K562 (cell line): ENCODE data around the gene PLEKHF1. TPM values are rescaled to one million over a fixed set of nuclear protein-coding genes. Genes with fewer than 3 reads are reported as not detected.

ENCODE experiments used
- ARHGAP35 ChIP-seq: fragments of 450-650 bp; IDR thresholded peaks from 2 replicates; pipeline ENCODE4 v1.6.1; 2018; ENCODE audit not compliant: partially characterized antibody
- CXXC5 ChIP-seq: fragments of 250-450 bp; sonication (Bioruptor Pico); IDR thresholded peaks from 2 replicates; pipeline ENCODE4 v1.8.0; 2022; ENCODE audit warnings: inconsistent platforms, mild to moderate bottlenecking, moderate library complexity
- GABPB2 ChIP-seq: fragments of 250-450 bp; sonication (Bioruptor Pico); conservative IDR thresholded peaks from 2 replicates; pipeline ENCODE4 v1.5.1; 2021; ENCODE audit warnings: mild to moderate bottlenecking
- KDM4B ChIP-seq, 2 experiments: fragments of 450-650 bp in 1 of 2; sonication (generic) in 1 of 2; IDR thresholded peaks; 2 replicates each; pipeline ENCODE4 v1.6.1; 2016 to 2017; ENCODE audit warnings: borderline replicate concordance in 2 of 2, antibody characterized with exemption in 1 of 2, low read depth in 1 of 2, mild to moderate bottlenecking in 1 of 2
- MCM7 ChIP-seq, 2 experiments: fragments of 450-650 bp; IDR thresholded peaks; 2 replicates each; pipeline ENCODE4 v1.6.1; 2016 to 2018
- NBN ChIP-seq: fragments of 450-650 bp; IDR thresholded peaks from 2 replicates; pipeline ENCODE4 v1.6.1; 2016; ENCODE audit warnings: low read depth, mild to moderate bottlenecking
- NFIC ChIP-seq: fragments of 450-650 bp; IDR thresholded peaks from 2 replicates; pipeline ENCODE4 v1.6.1; 2017; ENCODE audit warnings: mild to moderate bottlenecking, inconsistent platforms
- POLR3A ChIP-seq: IDR thresholded peaks from 2 replicates; pipeline ENCODE4 v1.6.1; 2011; ENCODE audit warnings: borderline replicate concordance, mild to moderate bottlenecking, moderate library complexity; ENCODE audit not compliant: insufficient read length, insufficient read depth; ENCODE audit errors: extremely low read depth
- RBM22 ChIP-seq: fragments of 200-400 bp; formaldehyde crosslinking; IDR thresholded peaks from 2 replicates; pipeline ENCODE4 v1.6.1; 2018; ENCODE audit warnings: low read length, low read depth; ENCODE audit not compliant: poor library complexity, severe bottlenecking
- RCOR1 ChIP-seq, 2 experiments: IDR thresholded peaks; 2 replicates each; pipeline ENCODE4 v1.6.1; 2012; ENCODE audit warnings: low read depth in 2 of 2, low read length in 2 of 2, borderline replicate concordance in 1 of 2, improper control_type of control experiment in 1 of 2
- SMAD4 ChIP-seq: fragments of 250-450 bp; sonication (Bioruptor Pico); conservative IDR thresholded peaks from 2 replicates; pipeline ENCODE4 v1.8.0; 2021; ENCODE audit warnings: inconsistent platforms, mild to moderate bottlenecking, moderate library complexity
- SPI1 ChIP-seq: IDR thresholded peaks from 2 replicates; pipeline ENCODE4 v1.6.1; 2011; ENCODE audit warnings: low read depth, low read length, control low read depth, borderline replicate concordance
- SRSF7 ChIP-seq: fragments of 200-400 bp; formaldehyde crosslinking; optimal IDR thresholded peaks from 2 replicates; pipeline ENCODE3; 2017; ENCODE audit warnings: mild to moderate bottlenecking, low read depth, low read length
- ZNF143 ChIP-seq: sonication (generic); formaldehyde crosslinking; IDR thresholded peaks from 2 replicates; pipeline ENCODE4 v1.9.0; 2022; ENCODE audit warnings: mild to moderate bottlenecking, missing genetic modification reagents
- ZNF707 ChIP-seq: fragments of 250-450 bp; sonication (Bioruptor Pico); conservative IDR thresholded peaks from 2 replicates; pipeline ENCODE4 v1.8.0; 2022; ENCODE audit warnings: inconsistent platforms, mild to moderate bottlenecking, moderate library complexity
- polyA plus RNA-seq, 8 experiments: library from polyadenylated mRNA; depleted of rRNA in 4 of 8; stranded (reverse) in 5 of 8; unstranded in 3 of 8; fragments of >200 nt; fragmentation: Nextera tagmentation in 2 of 8; fragmentation: Illumina TruSeq in 1 of 8; extraction: Ambion mirVana in 2 of 8; extraction: Trizol in 1 of 8; gene quantifications; 2 replicates each; pipeline versions ENCODE4 v1.2.1 to v1.2.3, GENCODE V29; 2011 to 2014; ENCODE audit warnings: inconsistent platforms in 1 of 8, missing spikeins in 1 of 8
- total RNA-seq, 7 experiments: library from RNA; depleted of rRNA in 6 of 7; stranded (reverse); fragments of >200 nt in 6 of 7; fragmentation: Illumina TruSeq in 2 of 7; extraction: Trizol in 2 of 7; gene quantifications; 2 replicates each; pipeline versions ENCODE4 v1.2.1 to v1.2.3, GENCODE V29; 2011 to 2021; ENCODE audit warnings: low replicate concordance in 1 of 7
- TF ChIP-seq, protein P1 (sequence below), 2 experiments: fragments of 200-800 bp in 1 of 2; sonication (Bioruptor generic) in 1 of 2; sonication (generic) in 1 of 2; formaldehyde crosslinking in 1 of 2; IDR thresholded peaks in 1 of 2; conservative IDR thresholded peaks in 1 of 2; 2 replicates each; pipeline versions ENCODE4 v1.5.0 to v1.6.1; 2016 to 2020; ENCODE audit warnings: missing compliant biosample characterization in 1 of 2, missing genetic modification characterization in 1 of 2, missing genetic modification reagents in 1 of 2
- TF ChIP-seq, protein P2 (sequence below): conservative IDR thresholded peaks from 2 replicates; pipeline ENCODE4 v1.6.1; 2011; ENCODE audit warnings: low read depth, mild to moderate bottlenecking, low read length; ENCODE audit not compliant: control insufficient read depth
- TF ChIP-seq, protein P3 (sequence below), 2 experiments: fragments of 250-450 bp in 1 of 2; fragments of 450-650 bp in 1 of 2; sonication (Bioruptor Pico) in 1 of 2; IDR thresholded peaks; 2 replicates each; pipeline versions ENCODE4 v1.6.1 to v1.8.0; 2016 to 2021; ENCODE audit warnings: mild to moderate bottlenecking in 2 of 2, moderate library complexity in 2 of 2, missing compliant biosample characterization in 1 of 2, missing genetic modification characterization in 1 of 2
- TF ChIP-seq, protein P4 (sequence below): fragments of 200-400 bp; formaldehyde crosslinking; IDR thresholded peaks from 2 replicates; pipeline ENCODE4 v1.6.1; 2017; ENCODE audit warnings: mild to moderate bottlenecking, low read depth, low read length, moderate library complexity
- TF ChIP-seq, protein P5 (sequence below): sonication (generic); formaldehyde crosslinking; IDR thresholded peaks from 2 replicates; pipeline ENCODE4 v1.8.0; 2022; ENCODE audit warnings: missing genetic modification reagents, mild to moderate bottlenecking, borderline replicate concordance

Gene PLEKHF1
- total and polyA plus RNA-seq, 9 of the 15 experiments (the other 6 are each of a cell fraction or from before 2014, with no cell fraction given) = 0.07 to 13.4 (median 3.9) TPM; not detected in 1

DNA sequence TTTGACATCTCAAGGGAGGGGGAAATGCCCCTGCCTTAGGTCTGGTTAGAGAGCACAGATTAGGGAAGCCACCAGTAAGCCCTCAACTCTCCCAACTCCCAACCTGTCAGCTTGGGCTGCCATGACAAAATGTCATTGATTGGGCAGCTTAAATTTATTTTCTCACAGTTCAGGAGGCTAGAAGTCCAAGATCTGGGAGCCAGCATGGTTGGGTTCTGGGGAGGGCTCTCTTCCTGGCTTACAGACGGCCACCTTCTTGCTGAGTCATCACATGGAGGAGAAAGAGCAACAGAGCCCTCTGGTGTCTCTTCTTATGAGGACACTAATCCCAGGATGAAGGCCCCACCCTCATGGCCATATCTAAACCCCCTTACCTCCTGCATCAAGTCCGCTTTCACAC, 25.6 kb downstream of the PLEKHF1 start (continued):
- TF ChIP-seq, protein P1, sequence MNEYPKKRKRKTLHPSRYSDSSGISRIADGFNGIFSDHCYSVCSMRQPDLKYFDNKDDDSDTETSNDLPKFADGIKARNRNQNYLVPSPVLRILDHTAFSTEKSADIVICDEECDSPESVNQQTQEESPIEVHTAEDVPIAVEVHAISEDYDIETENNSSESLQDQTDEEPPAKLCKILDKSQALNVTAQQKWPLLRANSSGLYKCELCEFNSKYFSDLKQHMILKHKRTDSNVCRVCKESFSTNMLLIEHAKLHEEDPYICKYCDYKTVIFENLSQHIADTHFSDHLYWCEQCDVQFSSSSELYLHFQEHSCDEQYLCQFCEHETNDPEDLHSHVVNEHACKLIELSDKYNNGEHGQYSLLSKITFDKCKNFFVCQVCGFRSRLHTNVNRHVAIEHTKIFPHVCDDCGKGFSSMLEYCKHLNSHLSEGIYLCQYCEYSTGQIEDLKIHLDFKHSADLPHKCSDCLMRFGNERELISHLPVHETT (CRISPR knock-in tag; conservative IDR thresholded peaks at IDR 0.05 in 1 of 2, IDR thresholded peaks at IDR 0.05 in 1 of 2) = no peak
- no peak for TF ChIP-seq SPI1
- no peak for TF ChIP-seq ARHGAP35
- TF ChIP-seq, protein P2, sequence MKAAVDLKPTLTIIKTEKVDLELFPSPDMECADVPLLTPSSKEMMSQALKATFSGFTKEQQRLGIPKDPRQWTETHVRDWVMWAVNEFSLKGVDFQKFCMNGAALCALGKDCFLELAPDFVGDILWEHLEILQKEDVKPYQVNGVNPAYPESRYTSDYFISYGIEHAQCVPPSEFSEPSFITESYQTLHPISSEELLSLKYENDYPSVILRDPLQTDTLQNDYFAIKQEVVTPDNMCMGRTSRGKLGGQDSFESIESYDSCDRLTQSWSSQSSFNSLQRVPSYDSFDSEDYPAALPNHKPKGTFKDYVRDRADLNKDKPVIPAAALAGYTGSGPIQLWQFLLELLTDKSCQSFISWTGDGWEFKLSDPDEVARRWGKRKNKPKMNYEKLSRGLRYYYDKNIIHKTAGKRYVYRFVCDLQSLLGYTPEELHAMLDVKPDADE = no peak; the same call in 1 of the 2 replicates
- no peak for TF ChIP-seq KDM4B (IDR thresholded peaks at IDR 0.05; ENCODE audit: borderline replicate concordance in 2 of 2, low read depth in 1 of 2)
- peak; percentile 42; the same call in 1 of the 2 replicates for TF ChIP-seq NBN
- TF ChIP-seq SMAD4 (CRISPR knock-in tag) = peak; percentile 70
- TF ChIP-seq, protein P3, sequence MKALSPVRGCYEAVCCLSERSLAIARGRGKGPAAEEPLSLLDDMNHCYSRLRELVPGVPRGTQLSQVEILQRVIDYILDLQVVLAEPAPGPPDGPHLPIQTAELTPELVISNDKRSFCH (CRISPR knock-in tag; IDR thresholded peaks at IDR 0.05) = no peak
- TF ChIP-seq, protein P3 (tag; IDR thresholded peaks at IDR 0.05) = no peak
- TF ChIP-seq, protein P4, sequence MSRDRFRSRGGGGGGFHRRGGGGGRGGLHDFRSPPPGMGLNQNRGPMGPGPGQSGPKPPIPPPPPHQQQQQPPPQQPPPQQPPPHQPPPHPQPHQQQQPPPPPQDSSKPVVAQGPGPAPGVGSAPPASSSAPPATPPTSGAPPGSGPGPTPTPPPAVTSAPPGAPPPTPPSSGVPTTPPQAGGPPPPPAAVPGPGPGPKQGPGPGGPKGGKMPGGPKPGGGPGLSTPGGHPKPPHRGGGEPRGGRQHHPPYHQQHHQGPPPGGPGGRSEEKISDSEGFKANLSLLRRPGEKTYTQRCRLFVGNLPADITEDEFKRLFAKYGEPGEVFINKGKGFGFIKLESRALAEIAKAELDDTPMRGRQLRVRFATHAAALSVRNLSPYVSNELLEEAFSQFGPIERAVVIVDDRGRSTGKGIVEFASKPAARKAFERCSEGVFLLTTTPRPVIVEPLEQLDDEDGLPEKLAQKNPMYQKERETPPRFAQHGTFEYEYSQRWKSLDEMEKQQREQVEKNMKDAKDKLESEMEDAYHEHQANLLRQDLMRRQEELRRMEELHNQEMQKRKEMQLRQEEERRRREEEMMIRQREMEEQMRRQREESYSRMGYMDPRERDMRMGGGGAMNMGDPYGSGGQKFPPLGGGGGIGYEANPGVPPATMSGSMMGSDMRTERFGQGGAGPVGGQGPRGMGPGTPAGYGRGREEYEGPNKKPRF = no peak
- no peak for TF ChIP-seq ZNF143
- no peak for TF ChIP-seq SRSF7
- no peak for TF ChIP-seq NFIC
- TF ChIP-seq GABPB2 (CRISPR knock-in tag) = no peak
- no peak for TF ChIP-seq ZNF707
- TF ChIP-seq CXXC5 (CRISPR knock-in tag) = no peak; the same call in none of the 2 replicates
- peak in 1 of 2 experiments; percentile 72; a peak in 2 of 4 replicates for TF ChIP-seq RCOR1 (IDR thresholded peaks at IDR 0.05; ENCODE audit: borderline replicate concordance in 1 of 2, low read depth in 2 of 2, low read length in 2 of 2)
- TF ChIP-seq, protein P5, sequence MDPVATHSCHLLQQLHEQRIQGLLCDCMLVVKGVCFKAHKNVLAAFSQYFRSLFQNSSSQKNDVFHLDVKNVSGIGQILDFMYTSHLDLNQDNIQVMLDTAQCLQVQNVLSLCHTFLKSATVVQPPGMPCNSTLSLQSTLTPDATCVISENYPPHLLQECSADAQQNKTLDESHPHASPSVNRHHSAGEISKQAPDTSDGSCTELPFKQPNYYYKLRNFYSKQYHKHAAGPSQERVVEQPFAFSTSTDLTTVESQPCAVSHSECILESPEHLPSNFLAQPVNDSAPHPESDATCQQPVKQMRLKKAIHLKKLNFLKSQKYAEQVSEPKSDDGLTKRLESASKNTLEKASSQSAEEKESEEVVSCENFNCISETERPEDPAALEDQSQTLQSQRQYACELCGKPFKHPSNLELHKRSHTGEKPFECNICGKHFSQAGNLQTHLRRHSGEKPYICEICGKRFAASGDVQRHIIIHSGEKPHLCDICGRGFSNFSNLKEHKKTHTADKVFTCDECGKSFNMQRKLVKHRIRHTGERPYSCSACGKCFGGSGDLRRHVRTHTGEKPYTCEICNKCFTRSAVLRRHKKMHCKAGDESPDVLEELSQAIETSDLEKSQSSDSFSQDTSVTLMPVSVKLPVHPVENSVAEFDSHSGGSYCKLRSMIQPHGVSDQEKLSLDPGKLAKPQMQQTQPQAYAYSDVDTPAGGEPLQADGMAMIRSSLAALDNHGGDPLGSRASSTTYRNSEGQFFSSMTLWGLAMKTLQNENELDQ (CRISPR knock-in tag) = no peak
- no peak for TF ChIP-seq RBM22
- no peak for TF ChIP-seq POLR3A
- TF ChIP-seq MCM7 (IDR thresholded peaks at IDR 0.05) = no peak
